Measurements from ENCODE around the gene KLHL22. TPM values are rescaled to one million over a fixed set of nuclear protein-coding genes. Genes with fewer than 3 reads are reported as not detected.
"Not testable (repeated sequence)": the region's sequence is repeated elsewhere in the genome, so short reads cannot be mapped to it uniquely, and the experiment has no call there.

Gene KLHL22
- polyA plus RNA-seq, 4 donors = 5.9 to 15.1 (median 8.6) TPM

DNA sequence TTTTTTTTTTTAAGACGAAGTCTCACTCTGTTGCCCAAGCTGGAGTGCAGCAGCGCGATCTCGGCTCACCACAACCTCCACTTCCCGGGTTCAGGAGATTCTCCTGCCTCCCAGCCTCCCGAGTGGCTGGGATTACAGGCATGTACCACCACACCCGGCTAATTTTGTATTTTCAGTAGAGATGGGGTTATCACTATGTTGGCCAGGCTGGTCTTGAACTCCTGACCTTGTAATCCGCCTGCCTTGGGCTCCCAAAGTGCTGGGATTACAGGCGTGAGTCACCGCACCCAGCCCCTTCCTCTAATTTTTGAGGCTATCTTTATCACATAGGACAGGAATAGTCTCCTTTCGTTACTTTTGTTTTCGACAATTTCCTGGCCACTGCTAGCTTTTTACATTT is 20.0 kb downstream of the KLHL22 start:
- not testable (repeated sequence) for FAIRE-seq; H3K4me1 ChIP-seq (ENCODE audit: control insufficient read depth in 3 of 3, insufficient read depth in 2 of 3, low read depth in 1 of 3, low read length in 2 of 3); H3K27ac ChIP-seq (ENCODE audit: low read depth in 1 of 3, low read length in 2 of 3); H3K9me3 ChIP-seq (ENCODE audit: control insufficient read depth in 2 of 2, insufficient read depth in 1 of 2, low read depth in 1 of 2, low read length in 1 of 2); H3K4me3 ChIP-seq (ENCODE audit: low read depth in 1 of 3, low read length in 3 of 3); H3K27me3 ChIP-seq (ENCODE audit: control insufficient read depth in 3 of 3, insufficient read depth in 3 of 3, low read length in 3 of 3); H3K36me3 ChIP-seq (ENCODE audit: control insufficient read depth in 3 of 3, insufficient read depth in 2 of 3, low read depth in 1 of 3, low read length in 3 of 3); DNase-seq
- WGBS, 3 donors = 91 to 97% (median 93%) methylated on average over 12 of the region's 12 CpGs

DNA sequence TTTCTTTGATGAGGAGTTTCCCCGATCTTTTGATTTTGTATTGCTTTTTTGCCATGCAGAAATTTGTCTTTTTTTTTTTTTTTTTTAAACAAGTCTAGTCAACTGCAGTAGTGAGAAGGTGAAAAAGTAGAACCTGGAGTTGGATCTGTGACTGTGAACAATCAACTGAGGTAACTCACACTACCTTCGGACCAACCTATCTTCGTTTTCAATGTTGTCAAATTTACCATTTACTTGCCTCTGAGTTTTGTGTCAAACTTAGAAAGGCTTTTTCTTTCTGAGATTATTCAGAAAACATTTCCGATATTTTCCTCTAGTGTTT is 20.5 kb downstream of the KLHL22 start:
- WGBS, 3 donors = 91 to 96% (median 93%) methylated on average over 4 of the region's 4 CpGs
- Histone ChIP-seq H3K27ac (ENCODE audit: low read depth in 1 of 3, low read length in 2 of 3) (no peak overlapping the region), H3K36me3 (ENCODE audit: control insufficient read depth in 3 of 3, insufficient read depth in 2 of 3, low read depth in 1 of 3, low read length in 3 of 3) (peaks cover 0 to 14% (median 0%) of the 10 kb centered on the region in 3 donors), H3K4me1 (ENCODE audit: control insufficient read depth in 3 of 3, insufficient read depth in 2 of 3, low read depth in 1 of 3, low read length in 2 of 3) (no peaks in the 10 kb centered on the region), H3K9me3 (ENCODE audit: control insufficient read depth in 2 of 2, insufficient read depth in 1 of 2, low read depth in 1 of 2, low read length in 1 of 2) (no peaks in the 10 kb centered on the region), H3K4me3 (ENCODE audit: low read depth in 1 of 3, low read length in 3 of 3) (no peak overlapping the region), H3K27me3 (ENCODE audit: control insufficient read depth in 3 of 3, insufficient read depth in 3 of 3, low read length in 3 of 3) (no peaks in the 10 kb centered on the region)
- DNase-seq (no peak), FAIRE-seq (no peak)

GRCh38 chr22:20472629-20473442 is 22.8 kb downstream of the KLHL22 start:
- Histone ChIP-seq H3K9me3 (ENCODE audit: control insufficient read depth in 2 of 2, insufficient read depth in 1 of 2, low read depth in 1 of 2, low read length in 1 of 2) (no peaks in the 10 kb centered on the region), H3K27me3 (ENCODE audit: control insufficient read depth in 3 of 3, insufficient read depth in 3 of 3, low read length in 3 of 3) (no peaks in the 10 kb centered on the region), H3K4me1 (ENCODE audit: control insufficient read depth in 3 of 3, insufficient read depth in 2 of 3, low read depth in 1 of 3, low read length in 2 of 3) (no peaks in the 10 kb centered on the region), H3K36me3 (ENCODE audit: control insufficient read depth in 3 of 3, insufficient read depth in 2 of 3, low read depth in 1 of 3, low read length in 3 of 3) (peaks cover 0 to 32% (median 0%) of the 10 kb centered on the region in 3 donors), H3K27ac (ENCODE audit: low read depth in 1 of 3, low read length in 2 of 3) (no peak overlapping the region), H3K4me3 (ENCODE audit: low read depth in 1 of 3, low read length in 3 of 3) (no peak overlapping the region)
- WGBS, 3 donors = 86 to 92% (median 90%) methylated on average over 11 of the region's 11 CpGs
- DNase-seq (no peak), FAIRE-seq (no peak)

GRCh38 chr22:20471126-20471833 is 24.3 kb downstream of the KLHL22 start:
- Histone ChIP-seq H3K4me3 (ENCODE audit: low read depth in 1 of 3, low read length in 3 of 3) (no peak overlapping the region), H3K4me1 (ENCODE audit: control insufficient read depth in 3 of 3, insufficient read depth in 2 of 3, low read depth in 1 of 3, low read length in 2 of 3) (no peaks in the 10 kb centered on the region), H3K27ac (ENCODE audit: low read depth in 1 of 3, low read length in 2 of 3) (no peak overlapping the region), H3K36me3 (ENCODE audit: control insufficient read depth in 3 of 3, insufficient read depth in 2 of 3, low read depth in 1 of 3, low read length in 3 of 3) (peaks cover 0 to 35% (median 0%) of the 10 kb centered on the region in 3 donors), H3K27me3 (ENCODE audit: control insufficient read depth in 3 of 3, insufficient read depth in 3 of 3, low read length in 3 of 3) (no peaks in the 10 kb centered on the region), H3K9me3 (ENCODE audit: control insufficient read depth in 2 of 2, insufficient read depth in 1 of 2, low read depth in 1 of 2, low read length in 1 of 2) (no peaks in the 10 kb centered on the region)
- DNase-seq (no peak), FAIRE-seq (no peak)
- 91 to 93% (median 92%) methylated on average over 9 of the region's 9 CpGs for WGBS, 3 donors

GRCh38 chr22:20470525-20470924 is 25.1 kb downstream of the KLHL22 start:
- FAIRE-seq; H3K4me3 ChIP-seq (ENCODE audit: low read depth in 1 of 3, low read length in 3 of 3); H3K27ac ChIP-seq (ENCODE audit: low read depth in 1 of 3, low read length in 2 of 3); H3K27me3 ChIP-seq (ENCODE audit: control insufficient read depth in 3 of 3, insufficient read depth in 3 of 3, low read length in 3 of 3); H3K4me1 ChIP-seq (ENCODE audit: control insufficient read depth in 3 of 3, insufficient read depth in 2 of 3, low read depth in 1 of 3, low read length in 2 of 3); H3K9me3 ChIP-seq (ENCODE audit: control insufficient read depth in 2 of 2, insufficient read depth in 1 of 2, low read depth in 1 of 2, low read length in 1 of 2); DNase-seq: not testable (repeated sequence)
- H3K36me3 ChIP-seq (ENCODE audit: control insufficient read depth in 3 of 3, insufficient read depth in 2 of 3, low read depth in 1 of 3, low read length in 3 of 3) = peaks cover 0 to 36% (median 0%) of the 10 kb centered on the region in 3 donors
- 98 to 100% (median 100%) methylated on average over 2 of the region's 2 CpGs for WGBS, 3 donors

DNA sequence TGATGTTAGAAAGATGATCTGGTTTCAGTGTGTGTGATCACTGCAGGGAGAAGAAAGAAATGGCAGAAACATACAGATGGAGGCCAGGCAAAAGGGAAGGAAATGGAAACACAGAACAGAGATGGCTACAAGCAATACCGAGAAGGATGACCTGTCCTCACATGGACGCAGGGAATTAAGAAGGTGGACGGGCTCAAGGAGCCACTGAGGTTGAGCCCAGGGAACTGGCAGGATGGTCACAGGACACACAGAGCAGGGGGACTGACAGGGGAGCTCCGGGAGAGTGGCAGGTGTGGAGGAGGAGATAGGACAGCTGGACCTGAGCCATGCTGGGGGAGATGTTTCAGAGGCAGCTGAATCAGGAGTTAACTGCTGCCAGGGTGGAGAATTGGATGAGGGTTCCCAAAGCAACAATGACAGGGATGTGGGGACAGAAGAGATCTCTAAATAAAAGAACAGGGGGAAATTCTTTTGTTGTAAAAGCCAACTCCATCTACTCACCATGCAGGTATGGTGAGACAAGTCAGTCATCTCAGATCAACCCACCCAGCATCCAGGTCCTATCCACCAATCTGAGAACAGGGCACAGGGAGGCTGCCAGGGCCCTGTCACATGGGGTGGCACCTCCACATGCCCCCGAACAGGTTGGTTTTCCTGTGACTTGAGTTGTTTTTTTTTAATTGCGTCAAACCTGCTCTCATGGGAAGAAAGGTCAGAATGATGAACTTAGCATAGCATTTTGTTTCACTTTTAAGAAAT is 26.3 kb downstream of the KLHL22 start:
- DNase-seq (no peak), FAIRE-seq (no peak)
- Histone ChIP-seq H3K36me3 (ENCODE audit: control insufficient read depth in 3 of 3, insufficient read depth in 2 of 3, low read depth in 1 of 3, low read length in 3 of 3) (peaks cover 0 to 48% (median 2%) of the 10 kb centered on the region in 3 donors), H3K9me3 (ENCODE audit: control insufficient read depth in 2 of 2, insufficient read depth in 1 of 2, low read depth in 1 of 2, low read length in 1 of 2) (no peaks in the 10 kb centered on the region), H3K27me3 (ENCODE audit: control insufficient read depth in 3 of 3, insufficient read depth in 3 of 3, low read length in 3 of 3) (no peaks in the 10 kb centered on the region), H3K4me3 (ENCODE audit: low read depth in 1 of 3, low read length in 3 of 3) (no peak overlapping the region), H3K4me1 (ENCODE audit: control insufficient read depth in 3 of 3, insufficient read depth in 2 of 3, low read depth in 1 of 3, low read length in 2 of 3) (no peaks in the 10 kb centered on the region), H3K27ac (ENCODE audit: low read depth in 1 of 3, low read length in 2 of 3) (no peak overlapping the region)
- WGBS, 3 donors = 57 to 77% (median 65%) methylated on average over 6 of the region's 6 CpGs

- Histone ChIP-seq H3K27me3 (ENCODE audit: control insufficient read depth in 3 of 3, insufficient read depth in 3 of 3, low read length in 3 of 3) (no peaks in the 10 kb centered on the region), H3K36me3 (ENCODE audit: control insufficient read depth in 3 of 3, insufficient read depth in 2 of 3, low read depth in 1 of 3, low read length in 3 of 3) (peaks cover 0 to 63% (median 2%) of the 10 kb centered on the region in 3 donors), H3K4me3 (ENCODE audit: low read depth in 1 of 3, low read length in 3 of 3) (no peak overlapping the region), H3K27ac (ENCODE audit: low read depth in 1 of 3, low read length in 2 of 3) (no peak overlapping the region), H3K9me3 (ENCODE audit: control insufficient read depth in 2 of 2, insufficient read depth in 1 of 2, low read depth in 1 of 2, low read length in 1 of 2) (no peaks in the 10 kb centered on the region), H3K4me1 (ENCODE audit: control insufficient read depth in 3 of 3, insufficient read depth in 2 of 3, low read depth in 1 of 3, low read length in 2 of 3) (no peaks in the 10 kb centered on the region)
- DNase-seq (no peak), FAIRE-seq (no peak)
- 83 to 87% (median 84%) methylated on average over 3 of the region's 3 CpGs for WGBS, 3 donors
Observed at GRCh38 chr22:20466659-20467379, 28.8 kb downstream of the KLHL22 start.

- DNase-seq (no peak), FAIRE-seq (no peak)
- H3K27ac ChIP-seq (ENCODE audit: low read depth in 1 of 3, low read length in 2 of 3) = no peak overlapping the region
- H3K36me3 ChIP-seq (ENCODE audit: control insufficient read depth in 3 of 3, insufficient read depth in 2 of 3, low read depth in 1 of 3, low read length in 3 of 3) = peaks cover 0 to 59% (median 2%) of the 10 kb centered on the region in 3 donors
- H3K27me3 ChIP-seq (ENCODE audit: control insufficient read depth in 3 of 3, insufficient read depth in 3 of 3, low read length in 3 of 3) = no peaks in the 10 kb centered on the region
- 85 to 87% (median 86%) methylated on average over 5 of the region's 5 CpGs for WGBS, 3 donors
- no peaks in the 10 kb centered on the region for H3K4me1 ChIP-seq (ENCODE audit: control insufficient read depth in 3 of 3, insufficient read depth in 2 of 3, low read depth in 1 of 3, low read length in 2 of 3)
- no peaks in the 10 kb centered on the region for H3K9me3 ChIP-seq (ENCODE audit: control insufficient read depth in 2 of 2, insufficient read depth in 1 of 2, low read depth in 1 of 2, low read length in 1 of 2)
- no peak overlapping the region for H3K4me3 ChIP-seq (ENCODE audit: low read depth in 1 of 3, low read length in 3 of 3)
Observed at GRCh38 chr22:20465759-20466077, 29.9 kb downstream of the KLHL22 start.

Data from small intestine (tissue), 7 donors.